Prostate gland (tissue), 2 donors: ENCODE measurements around the gene PMM1. TPM values are rescaled to one million over a fixed set of nuclear protein-coding genes. Genes with fewer than 3 reads are reported as not detected.
"Not testable (repeated sequence)": the region's sequence is repeated elsewhere in the genome, so short reads cannot be mapped to it uniquely, and the experiment has no call there.

Experiments used
- DNase-seq: peaks from one replicate; pipeline ENCODE4 v3.0.0-alpha.2; 2019; ENCODE audit warnings: low spot score
- H3K27ac ChIP-seq, 2 donors: fragments of 200-600 bp; sonication (generic); 2 replicates each; pipeline ENCODE4 v1.5.1; 2017 to 2019
- H3K27me3 ChIP-seq: fragments of 200-600 bp; sonication (generic); replicated peaks from 2 replicates; pipeline ENCODE4 v1.5.1; 2019; ENCODE audit not compliant: insufficient read depth
- H3K36me3 ChIP-seq, 2 donors: fragments of 200-600 bp; sonication (generic); 1 replicate in 1 of 2; 2 replicates in 1 of 2; pipeline versions ENCODE4 v1.5.1 to v1.8.1; 2017 to 2019
- H3K4me1 ChIP-seq: fragments of 200-600 bp; sonication (generic); replicated peaks from 2 replicates; pipeline ENCODE4 v1.5.1; 2019
- H3K4me3 ChIP-seq, 2 donors: fragments of 200-600 bp; sonication (generic); 2 replicates each; pipeline ENCODE4 v1.5.1; 2017 to 2019
- H3K9me3 ChIP-seq: fragments of 200-600 bp; sonication (generic); 2 replicates; pipeline ENCODE4 v1.5.1; 2017
- POLR2A ChIP-seq: fragments of 450-650 bp; IDR thresholded peaks from one replicate; pipeline ENCODE4 v1.6.1; 2016; ENCODE audit warnings: antibody characterized with exemption, mild to moderate bottlenecking
- POLR2AphosphoS5 ChIP-seq: sonication (generic); formaldehyde crosslinking; IDR thresholded peaks from one replicate; pipeline ENCODE4 v1.6.1; 2017; ENCODE audit warnings: antibody characterized with exemption
- WGBS: methylation state at CpG from one replicate; pipeline ENCODE4 v1.1.5; 2018; 5-methylcytosine and 5-hydroxymethylcytosine counted together
- intact Hi-C: fragments of 100-400 bp; cut with DNase I; formaldehyde crosslinking; loops from one replicate; pipeline ENCODE4 v1.14.2; 2022
- total RNA-seq, 2 donors: library from RNA; depleted of rRNA; stranded (reverse); fragments of >200 nt; gene quantifications; one replicate each; pipeline ENCODE4 v1.1.0, GENCODE V29; 2016
- TF ChIP-seq, protein P1 (sequence below), 4 experiments: fragments of 200-600 bp in 2 of 4; fragments of 450-650 bp in 2 of 4; sonication (generic) in 2 of 4; IDR thresholded peaks; 1 replicate in 3 of 4; 2 replicates in 1 of 4; pipeline ENCODE4 v1.5.1; 2016 to 2019; ENCODE audit warnings: antibody characterized with exemption in 4 of 4, mild to moderate bottlenecking in 2 of 4, moderate library complexity in 2 of 4

Gene PMM1
- 10 to 100 TPM; 49.0 to 58.6 TPM for total RNA-seq

DNA sequence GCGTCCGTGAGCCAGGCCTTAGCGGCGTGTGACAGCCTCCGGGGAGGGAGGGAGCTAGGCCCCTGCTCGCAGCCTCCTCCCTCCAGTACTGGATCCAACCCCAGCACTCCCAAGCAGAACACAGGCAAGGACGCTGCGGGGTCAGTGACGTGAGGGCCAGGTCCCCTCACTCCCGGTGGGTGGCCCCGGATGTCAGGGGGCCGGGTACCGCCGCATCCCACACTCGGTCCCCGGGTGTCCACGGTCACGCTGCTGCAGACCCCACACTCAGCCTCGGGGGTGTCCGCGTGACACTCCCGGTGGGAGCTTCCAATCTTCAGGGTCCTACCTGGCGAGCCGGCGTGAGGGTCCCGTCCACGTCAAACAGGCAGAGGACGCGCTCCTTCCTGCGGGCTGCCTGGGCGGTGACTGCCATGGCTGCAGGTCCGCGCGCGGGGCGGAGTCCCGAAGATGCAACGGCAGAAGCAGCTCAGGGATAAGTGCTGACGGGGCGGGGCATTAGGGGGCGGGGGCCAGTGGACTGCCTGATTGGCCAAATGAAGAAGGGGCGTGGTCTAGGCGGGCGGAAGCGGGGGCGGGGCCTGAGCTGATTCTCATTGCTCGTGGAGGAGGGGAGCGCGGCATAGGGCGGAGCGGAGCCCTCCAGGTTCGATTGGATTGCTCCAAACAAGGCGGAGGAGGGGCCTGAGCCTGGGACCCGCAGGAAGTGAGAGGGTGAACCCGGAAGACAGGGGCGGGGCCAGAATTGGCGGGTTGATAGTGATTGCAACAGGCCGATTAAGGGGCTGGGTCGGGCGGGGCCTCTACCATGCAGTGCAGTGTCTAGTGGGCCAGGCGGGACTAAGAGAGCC, at the start of gene PMM1:
Gene PMM1 (minus strand): TSS at position 450 of the 851 bp plus-strand sequence. CDS start 35 bp downstream, at position 415.
- intact Hi-C loops: loop anchor here (2.0 kb wide), 1 partner anchor 31 kb away; the partner anchor contains the start of genes DESI1 and XRCC6
- Histone ChIP-seq H3K9me3 (no peaks in the 10 kb centered on the region), H3K27me3 (no peaks in the 10 kb centered on the region), H3K4me1 (peaks cover 5% of the 10 kb centered on the region), H3K27ac (peak within 1 kb of the TSS; percentile 79), H3K4me3 (peak within 1 kb of the TSS; percentile 67 to 89), H3K36me3 (no peaks in the 10 kb centered on the region)
- TF ChIP-seq, protein P1, sequence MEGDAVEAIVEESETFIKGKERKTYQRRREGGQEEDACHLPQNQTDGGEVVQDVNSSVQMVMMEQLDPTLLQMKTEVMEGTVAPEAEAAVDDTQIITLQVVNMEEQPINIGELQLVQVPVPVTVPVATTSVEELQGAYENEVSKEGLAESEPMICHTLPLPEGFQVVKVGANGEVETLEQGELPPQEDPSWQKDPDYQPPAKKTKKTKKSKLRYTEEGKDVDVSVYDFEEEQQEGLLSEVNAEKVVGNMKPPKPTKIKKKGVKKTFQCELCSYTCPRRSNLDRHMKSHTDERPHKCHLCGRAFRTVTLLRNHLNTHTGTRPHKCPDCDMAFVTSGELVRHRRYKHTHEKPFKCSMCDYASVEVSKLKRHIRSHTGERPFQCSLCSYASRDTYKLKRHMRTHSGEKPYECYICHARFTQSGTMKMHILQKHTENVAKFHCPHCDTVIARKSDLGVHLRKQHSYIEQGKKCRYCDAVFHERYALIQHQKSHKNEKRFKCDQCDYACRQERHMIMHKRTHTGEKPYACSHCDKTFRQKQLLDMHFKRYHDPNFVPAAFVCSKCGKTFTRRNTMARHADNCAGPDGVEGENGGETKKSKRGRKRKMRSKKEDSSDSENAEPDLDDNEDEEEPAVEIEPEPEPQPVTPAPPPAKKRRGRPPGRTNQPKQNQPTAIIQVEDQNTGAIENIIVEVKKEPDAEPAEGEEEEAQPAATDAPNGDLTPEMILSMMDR (IDR thresholded peaks at IDR 0.05): peak in 1 of 4 experiments; percentile 18
- peak; percentile 93 for TF ChIP-seq POLR2A
- peak; percentile 90 for TF ChIP-seq POLR2AphosphoS5
- WGBS: under 1% methylated on average over 59 of the region's 61 CpGs
- peak; percentile 100 for DNase-seq

DNA sequence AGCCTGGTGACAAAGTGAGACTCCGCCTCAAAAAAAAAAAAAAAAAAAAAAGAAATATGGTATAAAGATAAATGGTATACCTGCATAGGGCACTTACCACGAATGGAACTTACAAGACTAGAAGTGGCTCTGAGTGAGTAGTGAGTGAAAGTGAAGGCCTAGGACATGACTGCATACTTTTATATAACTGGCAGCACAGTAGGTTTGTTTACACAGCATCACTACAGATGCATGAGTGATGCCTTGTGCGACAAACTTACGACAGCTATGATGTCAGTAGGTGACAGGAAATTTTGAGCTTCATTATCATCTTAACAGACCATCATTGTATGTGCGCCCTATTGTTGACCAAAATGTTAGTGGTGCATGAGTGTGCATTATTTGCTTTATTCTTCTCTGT, 49.1 kb upstream of the PMM1 start:
- Histone ChIP-seq H3K4me1 (no peaks in the 10 kb centered on the region), H3K27ac (no peak overlapping the region), H3K27me3 (no peaks in the 10 kb centered on the region), H3K4me3 (no peak overlapping the region), H3K36me3 (peaks cover 0 to 8% of the 10 kb centered on the region in 2 donors), H3K9me3 (no peaks in the 10 kb centered on the region)
- WGBS: 94% methylated on average over 5 of the region's 5 CpGs
- no peak for DNase-seq
- TF ChIP-seq POLR2A (no peak), POLR2AphosphoS5 (no peak)
- TF ChIP-seq, protein P1 (IDR thresholded peaks at IDR 0.05): no peak
- intact Hi-C loops: no loop called here

DNA sequence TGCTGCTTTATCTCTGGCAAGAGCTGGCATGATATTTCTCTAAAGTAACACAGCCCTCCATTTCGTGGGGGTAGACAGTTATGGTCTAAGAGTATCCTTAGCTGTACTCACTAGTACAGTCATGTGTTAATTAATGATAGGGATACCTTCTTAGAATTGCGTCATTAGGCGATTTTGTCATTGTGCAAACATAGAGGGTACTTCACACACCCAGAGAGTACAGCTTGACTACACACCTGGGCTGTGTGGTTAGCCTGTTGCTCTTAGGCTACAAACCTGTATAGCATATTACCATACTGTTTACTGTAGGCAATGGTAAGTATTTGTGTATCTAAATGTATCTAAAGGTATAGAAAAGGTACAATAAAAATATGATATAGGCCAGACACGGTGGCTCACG, 48.5 kb upstream of the PMM1 start:
- 88% methylated on average over 5 of the region's 5 CpGs for WGBS
- H3K27me3 ChIP-seq: no peaks in the 10 kb centered on the region
- peaks cover 0 to 8% of the 10 kb centered on the region in 2 donors for H3K36me3 ChIP-seq
- no peak overlapping the region for H3K27ac ChIP-seq
- intact Hi-C loops: no loop called here
- DNase-seq: no peak
- TF ChIP-seq, protein P1 (IDR thresholded peaks at IDR 0.05): no peak
- no peak for TF ChIP-seq POLR2A
- no peak for TF ChIP-seq POLR2AphosphoS5
- no peaks in the 10 kb centered on the region for H3K9me3 ChIP-seq
- H3K4me3 ChIP-seq: no peak overlapping the region
- H3K4me1 ChIP-seq: no peaks in the 10 kb centered on the region

DNA sequence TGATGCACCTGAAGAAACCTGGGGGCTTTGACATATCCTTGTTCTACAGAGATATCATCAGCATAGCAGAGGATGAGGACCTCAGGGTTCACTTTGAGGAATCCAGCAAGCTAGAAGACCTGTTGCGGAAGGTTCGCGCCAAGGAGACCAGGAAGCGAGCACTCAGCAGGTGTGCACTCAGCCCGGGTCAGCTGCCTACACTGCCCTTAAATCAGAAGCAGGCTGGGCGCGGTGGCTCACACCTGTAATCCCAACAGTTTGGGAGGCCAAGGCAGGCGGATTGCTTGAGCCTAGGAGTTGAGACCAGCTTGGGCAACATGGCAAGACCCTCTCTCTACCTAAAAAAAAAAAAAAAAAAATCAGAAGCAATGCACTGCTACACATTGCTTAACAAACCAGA, 48.0 kb upstream of the PMM1 start:
- H3K4me3 ChIP-seq, intact Hi-C loops, DNase-seq, H3K27ac ChIP-seq, H3K27me3 ChIP-seq, H3K4me1 ChIP-seq, H3K36me3 ChIP-seq, H3K9me3 ChIP-seq: not testable (repeated sequence)
- 96% methylated on average over 8 of the region's 8 CpGs for WGBS

DNA sequence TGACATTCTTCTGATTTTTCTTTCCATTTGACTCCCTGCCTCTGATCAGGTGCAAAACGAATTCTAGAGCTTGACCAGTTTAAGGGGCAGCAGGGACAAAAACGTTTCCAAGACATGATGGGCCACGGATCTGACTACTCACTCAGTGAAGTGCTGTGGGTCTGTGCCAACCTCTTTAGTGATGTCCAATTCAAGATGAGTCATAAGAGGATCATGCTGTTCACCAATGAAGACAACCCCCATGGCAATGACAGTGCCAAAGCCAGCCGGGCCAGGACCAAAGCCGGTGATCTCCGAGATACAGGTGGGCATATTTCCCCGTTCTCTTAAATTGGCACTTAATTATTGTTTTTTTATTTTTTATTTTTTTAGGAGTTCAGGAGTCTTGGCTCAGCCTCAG, 46.8 kb upstream of the PMM1 start:
- Histone ChIP-seq H3K4me1 (no peaks in the 10 kb centered on the region), H3K36me3 (peaks cover 0 to 2% of the 10 kb centered on the region in 2 donors), H3K4me3 (no peak overlapping the region), H3K27me3 (no peaks in the 10 kb centered on the region), H3K27ac (no peak overlapping the region), H3K9me3 (no peaks in the 10 kb centered on the region)
- DNase-seq: peak; percentile 6
- 46% methylated on average over 7 of the region's 7 CpGs for WGBS
- intact Hi-C loops: no loop called here
- TF ChIP-seq POLR2AphosphoS5: no peak
- TF ChIP-seq POLR2A: no peak
- TF ChIP-seq, protein P1 (IDR thresholded peaks at IDR 0.05): no peak

DNA sequence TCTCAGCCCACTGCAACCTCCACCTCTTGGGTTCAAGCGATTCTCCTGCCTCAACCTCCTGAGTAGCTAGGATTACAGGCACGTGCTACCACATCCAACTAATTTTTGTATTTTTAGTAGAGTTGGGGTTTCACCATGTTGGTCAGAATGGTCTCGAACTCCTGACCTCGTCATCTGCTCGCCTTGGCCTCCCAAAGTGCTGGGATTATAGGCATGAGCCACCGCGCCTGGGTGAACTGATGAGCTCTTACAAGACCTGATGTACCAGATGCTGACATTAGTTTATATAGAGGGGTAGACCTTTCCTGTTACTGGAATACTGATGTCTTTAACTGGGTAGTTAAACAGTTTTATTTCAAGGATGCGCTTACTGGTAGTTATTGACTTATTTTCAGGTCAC, 45.0 kb upstream of the PMM1 start:
- H3K27ac ChIP-seq, H3K27me3 ChIP-seq, H3K36me3 ChIP-seq, H3K4me3 ChIP-seq, intact Hi-C loops, H3K4me1 ChIP-seq, H3K9me3 ChIP-seq, DNase-seq: not testable (repeated sequence)
- WGBS: 92% methylated on average over 8 of the region's 8 CpGs

DNA sequence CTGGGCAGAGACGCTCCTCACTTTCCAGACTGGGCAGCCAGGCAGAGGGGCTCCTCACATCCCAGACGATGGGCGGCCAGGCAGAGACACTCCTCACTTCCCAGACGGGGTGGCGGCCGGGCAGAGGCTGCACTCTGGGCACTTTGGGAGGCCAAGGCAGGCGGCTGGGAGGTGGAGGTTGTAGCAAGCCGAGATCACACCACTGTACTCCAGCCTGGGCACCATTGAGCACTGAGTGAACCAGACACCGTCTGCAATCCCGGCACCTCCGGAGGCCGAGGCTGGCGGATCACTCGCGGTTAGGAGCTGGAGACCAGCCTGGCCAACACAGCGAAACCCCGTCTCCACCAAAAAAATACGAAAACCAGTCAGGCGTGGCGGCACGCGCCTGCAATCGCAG, 42.0 kb upstream of the PMM1 start:
- H3K4me1 ChIP-seq, H3K27ac ChIP-seq, intact Hi-C loops, H3K27me3 ChIP-seq, DNase-seq, H3K36me3 ChIP-seq, H3K4me3 ChIP-seq, H3K9me3 ChIP-seq: not testable (repeated sequence)
- WGBS: 100% methylated on average over 4 of the region's 23 CpGs

DNA sequence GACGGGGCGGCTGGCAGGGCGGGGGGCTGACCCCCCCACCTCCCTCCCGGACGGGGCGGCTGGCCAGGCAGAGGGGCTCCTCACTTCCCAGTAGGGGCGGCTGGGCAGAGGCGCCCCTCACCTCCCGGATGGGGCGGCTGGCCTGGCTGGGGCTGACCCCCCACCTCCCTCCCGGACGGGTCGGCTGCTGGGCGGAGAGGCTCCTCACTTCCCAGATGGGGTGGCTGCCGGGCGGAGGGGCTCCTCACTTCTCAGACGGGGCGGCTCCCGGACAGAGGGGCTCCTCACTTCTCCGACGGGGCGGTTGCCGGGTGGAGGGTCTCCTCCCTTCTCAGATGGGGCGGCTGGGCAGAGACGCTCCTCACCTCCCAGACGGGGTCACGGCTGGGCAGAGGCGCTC, 41.5 kb upstream of the PMM1 start:
- H3K27ac ChIP-seq, DNase-seq, H3K4me3 ChIP-seq, H3K4me1 ChIP-seq, intact Hi-C loops, H3K27me3 ChIP-seq, H3K36me3 ChIP-seq, H3K9me3 ChIP-seq: not testable (repeated sequence)
- WGBS: 98% methylated on average over 11 of the region's 28 CpGs
